ENCODE data around the gene SLX9. TPM values are rescaled to one million over a fixed set of nuclear protein-coding genes. Genes with fewer than 3 reads are reported as not detected.

SLX9 gene
- total RNA-seq, 1 donor from 2014 or later: 49.3 TPM

GRCh38 chr21:44943686-44944550 is 4.1 kb downstream of the SLX9 start:
- intact Hi-C loops (cut with micrococcal nuclease): loop anchor here (5.0 kb wide), 1 partner anchor 133 kb away; no protein-coding TSS in a partner anchor

GRCh38 chr21:44944596-44944995 is 4.8 kb downstream of the SLX9 start:
- intact Hi-C loops (cut with micrococcal nuclease): loop anchor here (5.0 kb wide), 1 partner anchor 133 kb away; no protein-coding TSS in a partner anchor

- intact Hi-C loops (cut with micrococcal nuclease): no loop called here
These were observed 6.6 kb downstream of the SLX9 start for GRCh38 chr21:44946254-44947041.

GRCh38 chr21:44947111-44947929 is 7.5 kb downstream of the SLX9 start:
- intact Hi-C loops (cut with micrococcal nuclease): no loop called here

- intact Hi-C loops (cut with micrococcal nuclease): no loop called here
These were observed 8.1 kb downstream of the SLX9 start for GRCh38 chr21:44947930-44948331.

- intact Hi-C loops (cut with micrococcal nuclease): loop anchor here (1.0 kb wide), 3 partner anchors 180 to 491 kb away; no protein-coding TSS in a partner anchor
These were observed 8.7 kb downstream of the SLX9 start for GRCh38 chr21:44948426-44949120.

- intact Hi-C loops (cut with micrococcal nuclease): loop anchor here (1.0 kb wide), 3 partner anchors 179 to 490 kb away; no protein-coding TSS in a partner anchor
These were observed 9.4 kb downstream of the SLX9 start for GRCh38 chr21:44949161-44949778.

GRCh38 chr21:44949779-44950198 is 10.0 kb downstream of the SLX9 start:
- intact Hi-C loops (cut with micrococcal nuclease): loop anchor here (1.0 kb wide), 3 partner anchors 179 to 490 kb away; no protein-coding TSS in a partner anchor

GRCh38 chr21:44950351-44950750 is 10.5 kb downstream of the SLX9 start:
- intact Hi-C loops (cut with micrococcal nuclease): no loop called here

GRCh38 chr21:44951186-44951915 is 11.5 kb downstream of the SLX9 start:
- intact Hi-C loops (cut with micrococcal nuclease): no loop called here

- intact Hi-C loops (cut with micrococcal nuclease): no loop called here
These were observed 12.5 kb downstream of the SLX9 start for GRCh38 chr21:44952116-44952928.

GRCh38 chr21:44952929-44953627 is 13.2 kb downstream of the SLX9 start:
- intact Hi-C loops (cut with micrococcal nuclease): no loop called here

- intact Hi-C loops (cut with micrococcal nuclease): no loop called here
These were observed 13.8 kb downstream of the SLX9 start for GRCh38 chr21:44953628-44954021.

- intact Hi-C loops (cut with micrococcal nuclease): no loop called here
These were observed 14.5 kb downstream of the SLX9 start for GRCh38 chr21:44954281-44954771.

- intact Hi-C loops (cut with micrococcal nuclease): no loop called here
These were observed 15.4 kb downstream of the SLX9 start for GRCh38 chr21:44955141-44955797.

GRCh38 chr21:44955798-44956175 is 16.0 kb downstream of the SLX9 start:
- intact Hi-C loops (cut with micrococcal nuclease): no loop called here

GRCh38 chr21:44956356-44957046 is 16.7 kb downstream of the SLX9 start:
- intact Hi-C loops (cut with micrococcal nuclease): no loop called here
